Measurements from ENCODE around the gene ERO1B. TPM values are rescaled to one million over a fixed set of nuclear protein-coding genes. Genes with fewer than 3 reads are reported as not detected.
A peak's percentile ranks its signal among the peaks of the same experiment; 100 is the strongest.

The ERO1B gene
- total RNA-seq, 2 experiments from 2014 or later, result 1.3 to 1.6 TPM

GRCh38 chr1:236288620-236288976 is 6.8 kb upstream of the ERO1B start:
- Mint-ChIP-seq H3K4me3 (no peak overlapping the region), H3K27ac (no peak overlapping the region), H3K36me3 (ENCODE audit: low read depth) (no peaks in the 10 kb centered on the region), H3K4me1 (ENCODE audit: low read depth) (peaks cover 18% of the 10 kb centered on the region), H3K27me3 (ENCODE audit: low read depth) (peaks cover 2% of the 10 kb centered on the region), H3K9me3 (ENCODE audit: insufficient read depth) (no peaks in the 10 kb centered on the region)
- DNase-seq (no peak), ATAC-seq (no peak)
- ChIA-PET CTCF (no interaction called here), POLR2A (no interaction called here)

- ChIA-PET CTCF (no interaction called here), POLR2A (no interaction called here)
- H3K4me1 Mint-ChIP-seq (ENCODE audit: low read depth), result peaks cover 22% of the 10 kb centered on the region
- H3K36me3 Mint-ChIP-seq (ENCODE audit: low read depth), result no peaks in the 10 kb centered on the region
- no peak overlapping the region for H3K4me3 Mint-ChIP-seq
- peaks cover 2% of the 10 kb centered on the region for H3K27me3 Mint-ChIP-seq (ENCODE audit: low read depth)
- H3K27ac Mint-ChIP-seq, result no peak overlapping the region
- no peak for DNase-seq
- ATAC-seq, result no peak
- no peaks in the 10 kb centered on the region for H3K9me3 Mint-ChIP-seq (ENCODE audit: insufficient read depth)
Observed at GRCh38 chr1:236287757-236288619, 6.2 kb upstream of the ERO1B start.

DNA sequence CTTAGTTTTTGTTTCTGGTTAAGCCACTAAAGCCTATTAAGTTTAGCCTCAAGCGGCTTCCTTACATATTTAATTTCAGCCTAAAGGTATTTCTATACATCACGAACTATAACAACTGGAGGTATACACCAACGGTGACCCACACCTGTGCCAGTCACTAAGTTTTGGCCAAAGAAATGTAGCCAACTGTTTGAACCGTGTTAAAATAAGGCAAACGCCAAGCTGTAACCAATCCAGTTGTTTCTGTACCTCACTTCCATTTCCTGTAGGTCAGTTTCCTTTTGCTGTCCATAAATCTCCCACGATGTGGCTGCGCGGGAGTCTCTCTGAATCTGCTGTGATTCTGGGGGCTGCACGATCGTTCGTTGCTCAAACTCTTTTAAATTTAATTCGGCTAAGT is 5.6 kb upstream of the ERO1B start:
- Mint-ChIP-seq H3K27me3 (ENCODE audit: low read depth) (peaks cover 3% of the 10 kb centered on the region), H3K4me1 (ENCODE audit: low read depth) (peaks cover 28% of the 10 kb centered on the region), H3K36me3 (ENCODE audit: low read depth) (no peaks in the 10 kb centered on the region), H3K4me3 (no peak overlapping the region), H3K27ac (no peak overlapping the region), H3K9me3 (ENCODE audit: insufficient read depth) (no peaks in the 10 kb centered on the region)
- CTCF ChIA-PET, result no interaction called here
- POLR2A ChIA-PET, result no interaction called here
- no peak for ATAC-seq
- DNase-seq, result no peak

DNA sequence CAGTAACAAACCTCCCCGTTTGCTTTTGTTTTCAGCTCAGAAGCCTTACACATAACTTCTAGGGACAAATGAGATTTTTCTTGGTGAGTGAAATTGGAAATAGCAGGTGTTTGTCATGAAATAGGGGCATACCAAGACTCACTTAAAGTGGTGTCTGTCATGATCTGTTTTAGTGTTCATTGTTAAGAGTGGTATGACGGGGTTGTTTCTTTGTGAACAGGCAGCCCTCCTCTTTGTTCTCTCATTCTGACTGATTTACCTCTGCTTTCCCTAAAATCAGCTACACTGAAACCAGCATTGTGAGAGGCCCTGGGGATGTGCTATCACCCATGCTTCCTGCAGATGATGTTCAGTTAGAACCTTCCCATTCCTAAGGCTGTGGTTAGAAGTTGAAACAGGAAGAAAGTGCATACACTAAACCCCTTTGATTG is 2.5 kb upstream of the ERO1B start:
- CTCF ChIA-PET, result interaction anchor here (1.4 kb wide), 1 partner anchor 9 kb away, joined by 6 read pairs; no protein-coding TSS in a partner anchor
- H3K27ac Mint-ChIP-seq, result no peak overlapping the region
- H3K36me3 Mint-ChIP-seq (ENCODE audit: low read depth), result no peaks in the 10 kb centered on the region
- DNase-seq (no peak), ATAC-seq (no peak)
- no peak overlapping the region for H3K4me3 Mint-ChIP-seq
- H3K9me3 Mint-ChIP-seq (ENCODE audit: insufficient read depth), result no peaks in the 10 kb centered on the region
- POLR2A ChIA-PET, result no interaction called here
- H3K27me3 Mint-ChIP-seq (ENCODE audit: low read depth), result peaks cover 3% of the 10 kb centered on the region
- H3K4me1 Mint-ChIP-seq (ENCODE audit: low read depth), result peaks cover 41% of the 10 kb centered on the region

DNA sequence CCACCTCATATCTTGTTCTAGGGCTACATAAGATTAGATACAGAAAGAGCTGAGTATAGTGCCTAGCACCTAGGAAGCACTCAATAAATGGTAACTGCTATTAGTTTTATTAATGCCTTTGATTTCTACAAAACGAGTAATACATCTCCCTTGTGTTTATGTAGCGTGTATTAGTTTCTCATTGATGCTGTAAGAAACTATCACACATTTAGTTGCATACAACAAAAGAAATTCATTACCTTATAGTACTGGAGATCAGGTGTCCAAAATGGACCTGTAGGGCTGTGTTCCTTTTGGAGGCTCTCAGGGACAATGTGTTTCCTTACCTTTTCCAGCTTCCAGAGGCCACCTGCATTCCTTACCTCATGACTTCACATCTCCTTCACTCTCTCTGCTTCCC is 961 bp upstream of the ERO1B start:
- POLR2A ChIA-PET, result interaction anchor here (0.6 kb wide), 1 partner anchor 167 kb away, joined by 3 read pairs; no protein-coding TSS in a partner anchor
- peaks cover 3% of the 10 kb centered on the region for H3K27me3 Mint-ChIP-seq (ENCODE audit: low read depth)
- no peaks in the 10 kb centered on the region for H3K36me3 Mint-ChIP-seq (ENCODE audit: low read depth)
- DNase-seq, result no peak
- CTCF ChIA-PET, result interaction anchor here (0.6 kb wide), 1 partner anchor 26 kb away, joined by 3 read pairs; no protein-coding TSS in a partner anchor
- H3K4me3 Mint-ChIP-seq, result peak overlapping the region; percentile 87
- no peaks in the 10 kb centered on the region for H3K9me3 Mint-ChIP-seq (ENCODE audit: insufficient read depth)
- peak overlapping the region; percentile 63 for H3K27ac Mint-ChIP-seq
- no peak for ATAC-seq
- peaks cover 41% of the 10 kb centered on the region for H3K4me1 Mint-ChIP-seq (ENCODE audit: low read depth)

DNA sequence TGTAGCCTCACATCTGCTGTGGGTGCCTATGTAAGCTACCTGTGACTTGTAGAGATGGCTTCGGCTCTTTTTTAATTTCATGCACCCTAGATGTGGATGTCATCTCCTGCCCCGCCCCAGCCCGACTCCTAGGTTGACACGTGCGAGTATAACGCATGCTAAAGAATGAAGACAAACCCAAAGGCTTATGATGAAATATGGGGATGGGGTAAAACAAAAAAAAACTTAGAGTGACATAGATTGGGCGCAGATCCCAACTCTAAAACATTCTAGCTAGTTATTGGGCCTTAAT is 613 bp upstream of the ERO1B start:
- peak overlapping the region; percentile 63 for H3K27ac Mint-ChIP-seq
- peak overlapping the region; percentile 87 for H3K4me3 Mint-ChIP-seq
- H3K27me3 Mint-ChIP-seq (ENCODE audit: low read depth), result peaks cover 3% of the 10 kb centered on the region
- peak; percentile 14 for ATAC-seq
- H3K4me1 Mint-ChIP-seq (ENCODE audit: low read depth), result peaks cover 41% of the 10 kb centered on the region
- POLR2A ChIA-PET, result interaction anchor here (0.6 kb wide), 1 partner anchor 166 kb away, joined by 3 read pairs; no protein-coding TSS in a partner anchor
- no peaks in the 10 kb centered on the region for H3K9me3 Mint-ChIP-seq (ENCODE audit: insufficient read depth)
- H3K36me3 Mint-ChIP-seq (ENCODE audit: low read depth), result no peaks in the 10 kb centered on the region
- DNase-seq, result peak; percentile 53
- CTCF ChIA-PET, result interaction anchor here (0.6 kb wide), 1 partner anchor 26 kb away, joined by 3 read pairs; no protein-coding TSS in a partner anchor

- Mint-ChIP-seq H3K4me3 (peak overlapping the region; percentile 87), H3K27ac (peak overlapping the region; percentile 71), H3K27me3 (ENCODE audit: low read depth) (peaks cover 3% of the 10 kb centered on the region), H3K36me3 (ENCODE audit: low read depth) (no peaks in the 10 kb centered on the region), H3K9me3 (ENCODE audit: insufficient read depth) (peaks cover 6% of the 10 kb centered on the region), H3K4me1 (ENCODE audit: low read depth) (peaks cover 41% of the 10 kb centered on the region)
- ChIA-PET POLR2A (interaction anchor here (0.9 kb wide), 1 partner anchor 12 kb away, joined by 4 read pairs; no protein-coding TSS in a partner anchor), CTCF (interaction anchor here (1.1 kb wide), 1 partner anchor 138 kb away, joined by 3 read pairs; no protein-coding TSS in a partner anchor)
- DNase-seq (peak; percentile 42), ATAC-seq (peak; percentile 10)
Observed at GRCh38 chr1:236281198-236281653, 532 bp downstream of the ERO1B start.

DNA sequence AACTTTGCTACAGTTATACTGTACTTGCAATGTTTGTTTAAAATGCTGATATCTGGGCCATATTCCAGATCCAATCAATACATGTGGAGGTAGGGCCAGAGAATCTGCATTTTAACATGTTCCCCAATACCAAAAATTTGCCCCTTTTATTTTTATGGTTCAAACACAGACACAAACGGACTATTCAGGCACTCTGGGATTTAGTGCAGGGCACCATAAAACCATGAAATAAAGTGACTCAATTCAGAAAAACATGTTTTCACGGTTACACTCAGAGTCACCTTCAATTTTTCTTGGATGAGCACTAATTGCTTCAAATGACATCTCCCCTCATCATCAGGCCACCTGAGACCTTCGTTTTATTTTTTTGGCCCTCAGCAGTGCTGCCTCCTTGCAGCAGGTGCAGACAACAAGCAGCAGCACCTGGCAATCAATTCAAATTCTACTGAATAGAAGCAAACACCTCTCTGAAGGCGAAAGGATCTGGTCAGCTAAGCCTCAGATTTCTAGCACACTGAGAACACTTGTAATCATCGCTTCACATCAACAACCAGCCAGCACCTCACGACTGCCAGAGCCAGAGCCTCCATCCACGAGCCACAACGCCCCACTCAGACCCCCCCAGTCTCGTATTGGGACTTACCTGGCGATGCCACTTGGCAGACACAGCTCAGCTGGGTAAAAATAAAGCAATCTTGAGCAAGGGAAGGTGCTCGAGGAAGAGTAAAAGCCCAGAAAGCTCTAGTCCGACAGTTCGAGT is 1.1 kb downstream of the ERO1B start:
- Mint-ChIP-seq H3K4me1 (ENCODE audit: low read depth) (peaks cover 41% of the 10 kb centered on the region), H3K36me3 (ENCODE audit: low read depth) (no peaks in the 10 kb centered on the region), H3K27ac (peak overlapping the region; percentile 35), H3K9me3 (ENCODE audit: insufficient read depth) (peaks cover 8% of the 10 kb centered on the region), H3K4me3 (peak overlapping the region; percentile 87), H3K27me3 (ENCODE audit: low read depth) (peaks cover 3% of the 10 kb centered on the region)
- DNase-seq (peak; percentile 42), ATAC-seq (no peak)
- POLR2A ChIA-PET, result interaction anchor here (0.9 kb wide), 1 partner anchor 13 kb away, joined by 4 read pairs; no protein-coding TSS in a partner anchor
- CTCF ChIA-PET, result interaction anchor here (1.1 kb wide), 1 partner anchor 137 kb away, joined by 3 read pairs; no protein-coding TSS in a partner anchor

DNA sequence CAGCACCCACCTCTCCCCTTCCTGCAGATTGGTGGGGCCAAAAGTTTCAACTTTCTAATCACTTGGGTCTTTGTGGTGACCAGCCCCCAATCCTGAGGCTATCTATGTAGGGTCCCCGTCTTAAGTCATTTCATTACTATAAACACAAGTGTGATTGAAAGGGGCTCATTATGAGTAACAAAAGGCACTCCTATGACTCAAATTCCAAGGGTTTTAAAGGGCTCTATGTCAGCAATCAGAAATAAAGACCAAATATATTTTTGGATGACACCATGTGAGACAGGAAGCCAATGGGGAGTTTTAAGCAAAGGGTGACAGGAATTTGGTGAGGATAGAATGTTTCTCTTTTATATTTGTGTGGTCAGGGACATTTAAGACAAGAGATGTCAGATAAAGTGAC is 6.2 kb downstream of the ERO1B start:
- ATAC-seq (no peak), DNase-seq (no peak)
- Mint-ChIP-seq H3K9me3 (ENCODE audit: insufficient read depth) (peaks cover 8% of the 10 kb centered on the region), H3K27me3 (ENCODE audit: low read depth) (no peaks in the 10 kb centered on the region), H3K4me3 (no peak overlapping the region), H3K4me1 (ENCODE audit: low read depth) (peaks cover 4% of the 10 kb centered on the region), H3K27ac (no peak overlapping the region), H3K36me3 (ENCODE audit: low read depth) (no peaks in the 10 kb centered on the region)
- POLR2A ChIA-PET, result no interaction called here
- CTCF ChIA-PET, result no interaction called here

GRCh38 chr1:236275061-236275460 is 6.7 kb downstream of the ERO1B start:
- POLR2A ChIA-PET, result no interaction called here

GRCh38 chr1:236273358-236273757 is 8.4 kb downstream of the ERO1B start:
- no peaks in the 10 kb centered on the region for H3K4me1 Mint-ChIP-seq (ENCODE audit: low read depth)
- peaks cover 8% of the 10 kb centered on the region for H3K9me3 Mint-ChIP-seq (ENCODE audit: insufficient read depth)
- no peaks in the 10 kb centered on the region for H3K27me3 Mint-ChIP-seq (ENCODE audit: low read depth)
- ATAC-seq (no peak), DNase-seq (no peak)
- no peak overlapping the region for H3K27ac Mint-ChIP-seq
- no peaks in the 10 kb centered on the region for H3K36me3 Mint-ChIP-seq (ENCODE audit: low read depth)
- ChIA-PET POLR2A (interaction anchor here (0.6 kb wide), 1 partner anchor 456 kb away, joined by 3 read pairs; no protein-coding TSS in a partner anchor), CTCF (no interaction called here)
- no peak overlapping the region for H3K4me3 Mint-ChIP-seq

More at GRCh38 chr1:236275061-236275460, 6.7 kb downstream of the ERO1B start:
- DNase-seq, result no peak
- Mint-ChIP-seq H3K27me3 (ENCODE audit: low read depth) (no peaks in the 10 kb centered on the region), H3K4me1 (ENCODE audit: low read depth) (no peaks in the 10 kb centered on the region), H3K27ac (no peak overlapping the region), H3K9me3 (ENCODE audit: insufficient read depth) (peaks cover 8% of the 10 kb centered on the region), H3K36me3 (ENCODE audit: low read depth) (no peaks in the 10 kb centered on the region), H3K4me3 (no peak overlapping the region)
- CTCF ChIA-PET, result no interaction called here
- ATAC-seq, result no peak

GRCh38 chr1:236269439-236269838 is 12.3 kb downstream of the ERO1B start:
- H3K4me1 Mint-ChIP-seq (ENCODE audit: low read depth), result no peaks in the 10 kb centered on the region
- DNase-seq (no peak), ATAC-seq (no peak)
- no peak overlapping the region for H3K4me3 Mint-ChIP-seq
- CTCF ChIA-PET, result no interaction called here
- H3K9me3 Mint-ChIP-seq (ENCODE audit: insufficient read depth), result no peaks in the 10 kb centered on the region
- peaks cover 4% of the 10 kb centered on the region for H3K36me3 Mint-ChIP-seq (ENCODE audit: low read depth)
- no peak overlapping the region for H3K27ac Mint-ChIP-seq
- POLR2A ChIA-PET, result no interaction called here
- no peaks in the 10 kb centered on the region for H3K27me3 Mint-ChIP-seq (ENCODE audit: low read depth)
